Muscle layer of duodenum (tissue), 2 donors: ENCODE measurements around the gene FMN2.

ENCODE experiments used
- H3K27ac ChIP-seq: one replicate; pipeline ENCODE4 v1.7.0; 2013; ENCODE audit warnings: mild to moderate bottlenecking, low read length
- H3K27me3 ChIP-seq: one replicate; pipeline ENCODE4 v1.7.0; 2013; ENCODE audit warnings: low read depth, mild to moderate bottlenecking, control low read depth, low read length
- H3K36me3 ChIP-seq, 2 donors: one replicate each; pipeline ENCODE4 v1.7.0; 2013; ENCODE audit warnings: low read length in 2 of 2, control low read depth in 1 of 2, mild to moderate bottlenecking in 1 of 2; ENCODE audit not compliant: insufficient read depth in 2 of 2, control insufficient read depth in 1 of 2
- H3K4me1 ChIP-seq, 2 donors: one replicate each; pipeline ENCODE4 v1.7.0; 2013; ENCODE audit warnings: low read length in 2 of 2, mild to moderate bottlenecking in 2 of 2, control low read depth in 1 of 2, moderate library complexity in 1 of 2; ENCODE audit not compliant: insufficient read depth in 2 of 2, control insufficient read depth in 1 of 2
- H3K4me3 ChIP-seq, 2 donors: one replicate each; pipeline ENCODE4 v1.7.0; 2013; ENCODE audit warnings: low read length in 2 of 2, low read depth in 1 of 2, mild to moderate bottlenecking in 1 of 2
- H3K9me3 ChIP-seq, 2 donors: one replicate each; pipeline ENCODE4 v1.7.0; 2013; ENCODE audit warnings: low read length in 2 of 2, control low read depth in 1 of 2, mild to moderate bottlenecking in 1 of 2; ENCODE audit not compliant: control insufficient read depth in 1 of 2
- donor health status: healthy.

FMN2 gene

DNA sequence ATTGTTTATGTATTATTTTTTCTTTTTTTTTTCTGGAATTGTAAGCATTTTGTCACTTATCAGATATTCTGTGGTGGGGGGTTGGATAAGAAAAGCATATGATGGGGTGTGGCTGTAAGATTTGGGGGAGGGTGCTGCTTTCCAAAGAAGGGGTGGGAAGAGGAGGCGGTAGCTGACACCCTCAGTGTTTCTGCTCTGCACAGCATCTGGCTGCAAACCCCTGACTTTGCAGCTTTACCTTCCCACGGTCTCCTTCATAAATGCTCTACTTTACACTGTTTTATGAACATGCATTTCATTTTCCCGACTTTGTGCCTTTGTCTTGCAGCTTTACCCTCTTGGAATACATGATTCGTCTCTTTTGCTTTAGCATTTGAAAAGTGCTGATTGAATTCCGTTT is 7.6 kb downstream of the FMN2 start:
- no peak overlapping the region for H3K4me3 ChIP-seq
- H3K27me3 ChIP-seq: no peaks in the 10 kb centered on the region
- peaks cover 0 to 4% of the 10 kb centered on the region in 2 donors for H3K4me1 ChIP-seq
- no peaks in the 10 kb centered on the region for H3K36me3 ChIP-seq
- no peak overlapping the region for H3K27ac ChIP-seq
- no peaks in the 10 kb centered on the region for H3K9me3 ChIP-seq

DNA sequence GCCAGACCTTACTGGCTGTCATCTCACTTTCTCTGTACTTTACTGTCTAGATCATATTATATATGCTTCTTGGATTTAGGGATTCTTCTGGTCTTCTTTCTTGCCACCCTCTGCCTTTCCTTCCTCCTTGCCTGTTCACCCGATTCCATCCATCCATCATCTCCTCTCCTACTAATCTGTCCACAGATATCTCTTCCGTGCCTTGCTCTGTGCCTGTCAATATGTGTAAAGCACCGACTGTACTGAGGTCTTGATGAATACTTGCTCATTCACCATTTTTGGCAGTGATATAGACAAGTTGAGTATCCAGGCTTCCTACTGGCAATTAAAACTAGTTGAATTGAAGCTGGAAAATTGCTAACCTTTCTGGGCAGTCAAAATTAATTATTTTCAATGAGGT is 8.1 kb downstream of the FMN2 start:
- Histone ChIP-seq H3K27me3 (no peaks in the 10 kb centered on the region), H3K4me3 (no peak overlapping the region), H3K4me1 (peaks cover 0 to 4% of the 10 kb centered on the region in 2 donors), H3K36me3 (no peaks in the 10 kb centered on the region), H3K27ac (no peak overlapping the region), H3K9me3 (no peaks in the 10 kb centered on the region)

DNA sequence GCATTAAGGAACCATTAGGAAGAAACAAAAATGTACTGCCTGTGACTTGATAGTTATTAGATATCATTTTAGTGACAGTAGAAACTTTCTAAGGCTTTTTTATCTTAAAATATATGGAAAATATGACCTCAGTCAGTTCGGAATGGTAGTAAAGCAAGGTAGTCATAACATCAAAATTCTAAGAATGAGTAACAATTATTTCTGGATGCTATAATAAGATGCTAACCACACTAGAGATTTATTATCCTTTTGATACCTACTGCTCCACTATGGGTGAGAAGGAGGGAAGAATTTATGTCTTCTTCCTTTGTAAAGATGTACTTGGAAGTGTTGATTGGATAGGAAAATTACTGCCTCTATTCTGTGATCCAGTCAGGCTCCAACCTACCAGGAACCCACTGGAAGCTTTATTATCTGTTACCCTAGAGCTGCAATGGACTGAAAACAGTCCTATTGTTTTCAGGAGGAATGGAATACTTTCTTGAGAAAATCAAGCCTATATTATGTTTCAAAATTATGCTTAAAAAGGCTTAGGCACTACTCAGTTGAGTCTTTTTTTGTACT is 8.8 kb downstream of the FMN2 start:
- Histone ChIP-seq H3K27ac (no peak overlapping the region), H3K36me3 (no peaks in the 10 kb centered on the region), H3K9me3 (no peaks in the 10 kb centered on the region), H3K4me3 (no peak overlapping the region), H3K27me3 (no peaks in the 10 kb centered on the region), H3K4me1 (peaks cover 0 to 4% of the 10 kb centered on the region in 2 donors)

DNA sequence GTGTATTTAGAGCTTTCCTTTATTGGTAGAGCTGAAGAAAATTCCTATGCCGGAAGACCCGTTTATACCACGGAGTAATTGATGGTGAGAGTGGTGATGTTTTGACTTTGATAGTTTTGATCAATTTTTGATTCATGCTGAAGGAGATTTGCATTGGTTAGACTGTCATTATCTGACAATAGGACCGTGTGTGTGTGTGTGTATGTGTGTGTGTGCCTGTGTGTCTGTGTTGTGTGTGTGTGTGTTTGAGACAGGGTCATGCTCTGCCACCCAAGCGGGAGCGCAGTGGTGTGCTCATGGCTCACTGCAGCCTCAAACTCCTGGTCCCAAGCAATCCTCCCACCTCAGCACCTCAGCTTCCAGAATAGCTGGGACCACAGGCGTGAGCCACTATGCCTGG is 9.6 kb downstream of the FMN2 start:
- no peaks in the 10 kb centered on the region for H3K36me3 ChIP-seq
- no peak overlapping the region for H3K4me3 ChIP-seq
- H3K9me3 ChIP-seq: no peaks in the 10 kb centered on the region
- peaks cover 0 to 4% of the 10 kb centered on the region in 2 donors for H3K4me1 ChIP-seq
- no peaks in the 10 kb centered on the region for H3K27me3 ChIP-seq
- H3K27ac ChIP-seq: no peak overlapping the region

DNA sequence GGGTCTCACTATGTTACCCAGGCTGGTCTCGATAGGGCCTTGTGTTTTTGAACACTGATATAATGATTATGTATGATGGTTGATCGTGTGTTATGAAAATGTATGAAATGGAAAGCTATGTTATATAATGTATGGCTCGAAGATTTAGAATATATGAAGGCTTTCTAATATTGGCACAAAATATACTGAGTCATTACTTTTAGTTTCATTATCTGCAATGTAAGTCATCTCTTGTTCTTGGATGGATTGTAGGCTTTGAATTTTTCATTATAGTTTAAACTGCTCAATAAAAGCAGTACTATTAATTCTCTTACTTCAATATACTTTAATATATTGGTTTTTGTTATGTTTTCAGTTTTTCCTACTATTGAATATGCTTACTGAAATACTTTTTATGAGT is 10.1 kb downstream of the FMN2 start:
- Histone ChIP-seq H3K36me3 (no peaks in the 10 kb centered on the region), H3K27me3 (no peaks in the 10 kb centered on the region), H3K4me1 (peaks cover 0 to 4% of the 10 kb centered on the region in 2 donors), H3K9me3 (no peaks in the 10 kb centered on the region), H3K4me3 (no peak overlapping the region), H3K27ac (no peak overlapping the region)

DNA sequence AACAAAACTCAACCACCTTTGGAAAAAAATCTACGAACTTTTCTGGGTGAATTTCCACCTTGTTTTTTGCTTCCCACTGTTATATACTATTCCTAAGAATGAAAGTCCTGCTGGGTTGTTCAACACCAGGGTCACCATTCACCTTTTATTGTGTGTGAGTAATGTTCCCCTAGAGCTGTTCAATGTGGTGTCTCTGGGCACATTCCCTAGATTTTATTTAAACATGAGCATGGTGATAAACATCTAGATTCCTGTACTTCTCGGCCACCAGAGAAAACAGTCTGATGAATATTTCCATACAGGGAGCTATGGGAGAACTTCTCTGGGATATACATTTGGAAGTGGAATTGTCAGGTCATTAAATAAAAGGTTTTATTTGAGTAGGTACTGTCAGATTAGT is 13.0 kb downstream of the FMN2 start:
- H3K9me3 ChIP-seq: no peaks in the 10 kb centered on the region
- no peaks in the 10 kb centered on the region for H3K27me3 ChIP-seq
- no peak overlapping the region for H3K4me3 ChIP-seq
- no peak overlapping the region for H3K27ac ChIP-seq
- peaks cover 0 to 3% of the 10 kb centered on the region in 2 donors for H3K4me1 ChIP-seq
- H3K36me3 ChIP-seq: no peaks in the 10 kb centered on the region

DNA sequence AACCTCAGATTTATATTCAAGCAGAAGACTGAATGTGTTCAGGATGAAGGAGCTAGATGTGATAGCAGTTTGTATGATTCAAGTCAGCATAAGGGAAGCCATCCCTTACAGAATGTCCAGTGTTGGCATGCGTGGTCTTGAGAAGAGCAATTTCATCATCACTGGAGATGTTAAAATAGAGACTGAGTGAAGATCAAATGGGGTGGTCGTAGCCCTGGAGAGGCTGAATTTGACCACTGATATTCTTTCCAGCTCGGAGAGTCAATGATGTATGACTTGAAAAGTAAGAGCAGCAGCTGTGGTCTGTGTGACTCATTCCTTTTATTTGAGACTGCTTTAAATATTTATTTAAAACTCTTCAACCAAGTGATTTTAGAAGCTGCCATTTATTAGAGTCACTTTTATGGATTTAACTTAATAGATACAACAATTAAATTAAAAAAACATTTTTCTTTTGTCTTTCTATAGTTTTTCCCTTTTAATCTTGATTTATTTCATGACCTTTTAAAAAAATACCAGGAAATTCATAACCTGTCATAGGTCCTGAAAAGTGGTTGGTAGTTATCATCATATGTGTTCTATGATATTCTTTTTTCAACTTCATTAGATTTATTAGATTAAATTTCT is 15.5 kb downstream of the FMN2 start:
- no peaks in the 10 kb centered on the region for H3K4me1 ChIP-seq
- H3K27ac ChIP-seq: no peak overlapping the region

DNA sequence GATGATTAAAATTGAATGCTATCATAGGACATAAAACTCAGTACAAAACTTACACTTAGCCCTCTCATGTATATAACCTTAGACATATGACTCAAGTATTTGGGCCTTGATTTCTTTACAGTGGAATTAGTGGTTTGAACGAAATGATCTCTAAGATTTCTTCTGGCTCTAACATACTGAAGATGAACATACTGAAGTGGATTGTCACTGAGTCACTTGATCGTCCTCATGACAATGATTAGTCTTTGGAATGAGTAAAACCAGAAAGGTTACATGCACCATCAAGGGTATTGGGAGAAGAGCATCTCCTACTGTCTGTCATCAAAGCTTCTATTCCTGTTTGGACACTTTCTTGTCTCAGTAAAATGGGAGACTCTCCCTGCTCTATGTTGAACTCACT is 17.4 kb downstream of the FMN2 start:
- Histone ChIP-seq H3K36me3 (no peaks in the 10 kb centered on the region), H3K27me3 (no peaks in the 10 kb centered on the region)

More for the DNA sequence above, 15.5 kb downstream of the FMN2 start:
- H3K36me3 ChIP-seq: no peaks in the 10 kb centered on the region
- no peak overlapping the region for H3K4me3 ChIP-seq
- H3K27me3 ChIP-seq: no peaks in the 10 kb centered on the region
- no peaks in the 10 kb centered on the region for H3K9me3 ChIP-seq

DNA sequence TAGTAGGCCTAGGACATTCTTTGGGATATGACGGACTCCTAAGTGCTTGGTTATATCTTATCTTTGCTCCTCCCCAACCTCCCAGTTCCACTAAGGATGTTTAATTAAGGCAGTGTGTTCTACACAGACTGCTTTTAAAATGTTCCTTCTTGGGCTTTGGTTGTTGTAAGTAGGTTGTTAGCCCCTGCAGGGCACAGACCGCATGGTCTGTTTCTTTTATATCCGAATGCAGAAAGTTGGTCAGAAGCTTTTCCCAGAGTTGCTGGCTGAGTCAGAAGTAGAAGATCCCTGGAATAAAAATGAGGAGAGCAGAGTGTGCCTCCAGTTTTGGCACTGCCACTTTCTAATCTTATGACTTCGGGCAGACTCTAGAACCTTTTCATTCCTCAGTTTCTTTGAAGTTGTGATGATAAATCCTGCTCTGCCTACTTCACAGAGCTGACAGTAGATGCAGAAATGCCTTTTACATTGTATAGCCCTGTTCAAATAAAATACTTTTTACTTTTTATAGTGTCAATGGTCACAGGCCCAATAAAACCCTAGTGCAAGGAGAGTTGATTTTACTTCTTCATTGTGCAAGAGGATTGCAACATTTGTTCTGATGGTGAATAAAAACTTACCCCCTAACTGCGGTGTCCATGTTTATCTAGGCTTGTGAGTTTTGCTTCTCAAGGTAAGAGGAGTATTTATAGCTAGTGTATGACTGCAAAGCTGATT is 18.4 kb downstream of the FMN2 start:
- H3K27ac ChIP-seq: no peak overlapping the region
- no peak overlapping the region for H3K4me3 ChIP-seq
- H3K4me1 ChIP-seq: no peaks in the 10 kb centered on the region
- H3K9me3 ChIP-seq: no peaks in the 10 kb centered on the region
- H3K36me3 ChIP-seq: no peaks in the 10 kb centered on the region
- H3K27me3 ChIP-seq: no peaks in the 10 kb centered on the region

More for the DNA sequence above, 17.4 kb downstream of the FMN2 start:
- H3K9me3 ChIP-seq: no peaks in the 10 kb centered on the region
- peak overlapping the region; percentile 54 for H3K27ac ChIP-seq
- no peak overlapping the region for H3K4me3 ChIP-seq
- no peaks in the 10 kb centered on the region for H3K4me1 ChIP-seq

DNA sequence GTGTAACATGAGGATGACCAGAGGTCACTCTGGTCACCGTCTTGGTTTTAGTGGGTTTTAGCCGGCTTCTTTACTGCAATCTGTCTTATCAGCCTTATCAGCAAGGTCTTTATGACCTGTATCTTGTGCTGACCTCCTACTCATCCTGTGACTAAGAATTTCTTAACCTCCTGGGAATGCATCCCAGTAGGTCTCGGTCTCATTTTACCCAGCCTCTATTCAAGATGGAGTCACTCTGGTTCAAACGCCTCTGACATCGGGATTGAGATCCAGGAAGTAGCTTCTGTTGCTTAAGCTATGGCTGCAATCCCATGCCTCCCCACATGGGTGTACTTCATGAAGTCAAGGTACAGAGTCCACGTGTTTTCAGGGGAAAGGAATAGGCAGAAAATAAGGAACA is 19.9 kb downstream of the FMN2 start:
- H3K4me1 ChIP-seq: no peaks in the 10 kb centered on the region
- H3K36me3 ChIP-seq: no peaks in the 10 kb centered on the region
- no peak overlapping the region for H3K4me3 ChIP-seq
- no peaks in the 10 kb centered on the region for H3K27me3 ChIP-seq
- H3K9me3 ChIP-seq: no peaks in the 10 kb centered on the region
- H3K27ac ChIP-seq: no peak overlapping the region

DNA sequence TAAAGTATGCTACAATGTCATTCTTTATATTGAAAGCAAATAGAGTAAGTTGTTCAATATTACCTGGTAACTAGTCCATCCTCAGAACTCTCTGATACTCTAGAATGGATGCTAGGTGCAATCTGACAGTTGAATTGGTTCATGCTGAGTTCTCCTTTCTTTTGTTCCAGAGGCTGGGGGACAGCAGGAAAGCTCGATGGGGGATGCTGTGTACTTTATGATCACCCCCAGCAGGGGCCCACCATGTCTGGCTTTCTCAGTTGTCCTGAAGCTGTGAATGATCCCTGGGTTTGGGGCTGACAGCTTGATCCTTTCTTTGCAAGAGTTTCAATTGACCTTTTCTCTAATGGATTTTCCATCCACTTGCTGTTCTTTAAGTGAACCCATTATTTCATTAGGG is 22.5 kb downstream of the FMN2 start:
- no peaks in the 10 kb centered on the region for H3K9me3 ChIP-seq
- no peaks in the 10 kb centered on the region for H3K36me3 ChIP-seq
- no peaks in the 10 kb centered on the region for H3K4me1 ChIP-seq
- H3K4me3 ChIP-seq: no peak overlapping the region
- H3K27ac ChIP-seq: no peak overlapping the region
- H3K27me3 ChIP-seq: no peaks in the 10 kb centered on the region
